ENCODE data around the gene KLHL40. TPM values are rescaled to one million over a fixed set of nuclear protein-coding genes. Genes with fewer than 3 reads are reported as not detected.

The KLHL40 gene
- total and polyA plus RNA-seq, 11 donors = 0.19 to 6.8 (median 0.73) TPM; not detected in 1

- Histone ChIP-seq H3K27ac (peak overlapping the region in 2 of 12 donors; percentile 14 to 34), H3K4me1 (peaks cover 6 to 51% (median 30%) of the 10 kb centered on the region in 12 donors), H3K27me3 (no peaks in the 10 kb centered on the region), H3K9me3 (no peaks in the 10 kb centered on the region), H3K36me3 (peaks cover 0 to 75% (median 69%) of the 10 kb centered on the region in 9 donors), H3K4me3 (no peak overlapping the region)
- 60 to 66% (median 62%) methylated on average over 5 of the region's 5 CpGs for WGBS, 4 donors
- no peak for TF ChIP-seq POLR2A (IDR thresholded peaks at IDR 0.05)
- no peak for TF ChIP-seq CTCF (IDR thresholded peaks at IDR 0.05)
- intact Hi-C loops (cut with DNase I) = no loop called here
- ATAC-seq = no peak
- DNase-seq = no peak
Measured at GRCh38 chr3:42647821-42648459, 37.4 kb upstream of the KLHL40 start.

GRCh38 chr3:42649006-42649405 lies 36.3 kb upstream of the KLHL40 start:
- TF ChIP-seq POLR2A (IDR thresholded peaks at IDR 0.05) (no peak), CTCF (IDR thresholded peaks at IDR 0.05) (no peak)
- DNase-seq = no peak
- WGBS, 4 donors = 34 to 47% (median 43%) methylated on average over 2 of the region's 2 CpGs
- Histone ChIP-seq H3K9me3 (no peaks in the 10 kb centered on the region), H3K27me3 (no peaks in the 10 kb centered on the region), H3K36me3 (peaks cover 0 to 65% (median 59%) of the 10 kb centered on the region in 9 donors), H3K4me3 (no peak overlapping the region), H3K27ac (peak overlapping the region in 2 of 12 donors; percentile 11 to 41), H3K4me1 (peaks cover 6 to 61% (median 36%) of the 10 kb centered on the region in 12 donors)
- intact Hi-C loops (cut with DNase I) = no loop called here
- no peak for ATAC-seq

GRCh38 chr3:42649783-42650182 lies 35.6 kb upstream of the KLHL40 start:
- Histone ChIP-seq H3K4me3 (no peak overlapping the region), H3K27ac (peak overlapping the region in 5 of 12 donors; percentile 5 to 39 (median 19)), H3K4me1 (peaks cover 6 to 63% (median 37%) of the 10 kb centered on the region in 12 donors), H3K27me3 (no peaks in the 10 kb centered on the region), H3K9me3 (no peaks in the 10 kb centered on the region), H3K36me3 (peaks cover 0 to 57% (median 51%) of the 10 kb centered on the region in 9 donors)
- TF ChIP-seq POLR2A (IDR thresholded peaks at IDR 0.05) = no peak
- no peak for TF ChIP-seq CTCF (IDR thresholded peaks at IDR 0.05)
- intact Hi-C loops (cut with DNase I) = loop anchor here in 9 of 10 donors (5.0 to 10.0 kb wide), 4 partner anchors 47 to 93 kb away; partner anchors contain the start of genes NKTR (in 6 of the 9) and SEC22C (in 2 of the 9)
- no peak for ATAC-seq
- no peak for DNase-seq
- 73 to 76% (median 75%) methylated on average over 4 of the region's 4 CpGs for WGBS, 4 donors

GRCh38 chr3:42651248-42652091 lies 33.9 kb upstream of the KLHL40 start:
- WGBS, 4 donors = 74 to 84% (median 83%) methylated on average over 9 of the region's 9 CpGs
- TF ChIP-seq POLR2A (IDR thresholded peaks at IDR 0.05) (no peak), CTCF (IDR thresholded peaks at IDR 0.05) (no peak)
- peak overlapping the region in 3 of 12 donors; percentile 82 to 99 (median 89) for H3K4me3 ChIP-seq
- peak overlapping the region in 10 of 12 donors; percentile 30 to 99 (median 95) for H3K27ac ChIP-seq
- intact Hi-C loops (cut with DNase I) = loop anchor here (2.0 to 10.0 kb wide), 6 partner anchors 49 to 91 kb away; partner anchors contain the start of genes NKTR (in 7 of the 10) and SEC22C (in 2 of the 10)
- H3K36me3 ChIP-seq = peaks cover 0 to 40% (median 34%) of the 10 kb centered on the region in 9 donors
- peaks cover 11 to 80% (median 51%) of the 10 kb centered on the region in 12 donors for H3K4me1 ChIP-seq
- ATAC-seq (no peak), DNase-seq (no peak)
- H3K27me3 ChIP-seq = no peaks in the 10 kb centered on the region
- H3K9me3 ChIP-seq = no peaks in the 10 kb centered on the region

All from heart left ventricle (tissue), 16 donors.